C4-2B (cell line): ENCODE results near the gene HSF5.
"Not testable (repeated sequence)": the region's sequence is repeated elsewhere in the genome, so short reads cannot be mapped to it uniquely, and the experiment has no call there.

Source experiments
- H3K27ac ChIP-seq: fragments of 450-650 bp; 2 replicates; pipeline ENCODE4 v1.5.1; 2017
- CTCF ChIP-seq: fragments of 450-650 bp; conservative IDR thresholded peaks from 2 replicates; pipeline ENCODE4 v1.5.1; 2017; ENCODE audit warnings: mild to moderate bottlenecking
- ZFX ChIP-seq: fragments of 450-650 bp; IDR thresholded peaks from 2 replicates; pipeline ENCODE4 v1.6.1; 2017

The HSF5 gene

GRCh38 chr17:58493506-58493905 lies 5.3 kb upstream of the HSF5 start:
- H3K27ac ChIP-seq = no peak overlapping the region
- no peak for TF ChIP-seq CTCF
- TF ChIP-seq ZFX = no peak

GRCh38 chr17:58492238-58493121 lies 4.3 kb upstream of the HSF5 start:
- no peak for TF ChIP-seq CTCF
- no peak for TF ChIP-seq ZFX
- no peak overlapping the region for H3K27ac ChIP-seq

DNA sequence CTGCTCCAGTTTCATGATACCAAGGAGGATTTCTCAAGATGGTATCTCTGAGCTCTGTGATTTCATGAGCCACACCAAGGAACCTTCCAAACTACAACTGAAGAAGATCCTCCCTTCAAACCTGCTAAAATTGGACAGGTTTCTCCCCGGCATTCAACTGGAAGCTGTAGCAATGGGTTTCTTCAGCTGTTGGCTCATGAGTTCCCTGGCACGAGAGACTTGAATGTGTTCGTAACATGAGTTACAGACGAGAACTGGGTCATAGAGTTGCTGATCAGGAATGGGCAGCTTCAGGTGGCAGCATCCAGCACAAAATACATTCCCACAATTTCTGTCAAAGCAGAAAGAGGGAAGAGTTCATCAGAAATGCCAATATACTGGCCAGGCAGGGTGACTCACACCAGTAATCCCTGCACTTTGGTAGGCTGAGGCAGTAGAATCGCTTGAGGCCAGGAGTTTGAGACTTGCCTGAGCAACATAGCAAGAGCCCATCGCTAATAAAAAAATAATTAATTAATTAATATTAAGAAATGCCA lies 3.4 kb upstream of the HSF5 start:
- H3K27ac ChIP-seq = no peak overlapping the region
- TF ChIP-seq ZFX (no peak), CTCF (no peak)

- TF ChIP-seq ZFX (no peak), CTCF (no peak)
- no peak overlapping the region for H3K27ac ChIP-seq
Measured at GRCh38 chr17:58488428-58488890, 251 bp upstream of the HSF5 start.

- TF ChIP-seq ZFX = no peak
- no peak for TF ChIP-seq CTCF
- H3K27ac ChIP-seq = no peak overlapping the region
Measured at GRCh38 chr17:58484600-58484999, 3.6 kb downstream of the HSF5 start.

DNA sequence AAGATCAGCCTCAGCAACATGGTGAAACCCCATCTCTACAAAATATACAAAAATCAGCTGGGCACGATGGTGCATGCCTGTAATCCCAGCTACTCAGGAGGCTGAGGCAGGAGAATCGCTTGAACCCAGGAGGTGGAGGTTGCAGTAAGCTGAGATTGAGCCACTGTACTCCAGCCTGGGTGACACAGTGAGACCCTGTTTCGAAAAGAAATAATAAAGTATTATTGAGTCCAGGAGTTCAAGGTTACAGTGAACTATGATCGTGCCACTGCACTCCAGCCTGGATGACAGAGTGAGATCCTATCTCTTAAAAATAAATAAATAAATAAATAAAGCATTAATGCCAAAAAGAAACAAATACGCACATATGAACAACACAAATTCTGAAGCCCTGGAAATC lies 6.4 kb downstream of the HSF5 start:
- H3K27ac ChIP-seq = not testable (repeated sequence)

- TF ChIP-seq ZFX = no peak
- TF ChIP-seq CTCF = no peak
- H3K27ac ChIP-seq = no peak overlapping the region
Measured at GRCh38 chr17:58480090-58480489, 8.1 kb downstream of the HSF5 start.
